ENCODE data around the gene KCNH4. TPM values are rescaled to one million over a fixed set of nuclear protein-coding genes. Genes with fewer than 3 reads are reported as not detected.

Gene KCNH4
- total and polyA plus RNA-seq, 2 of the 13 experiments (the other 11 are each of a cell fraction or from before 2014, with no cell fraction given) = 0.01 to 0.09 TPM

DNA sequence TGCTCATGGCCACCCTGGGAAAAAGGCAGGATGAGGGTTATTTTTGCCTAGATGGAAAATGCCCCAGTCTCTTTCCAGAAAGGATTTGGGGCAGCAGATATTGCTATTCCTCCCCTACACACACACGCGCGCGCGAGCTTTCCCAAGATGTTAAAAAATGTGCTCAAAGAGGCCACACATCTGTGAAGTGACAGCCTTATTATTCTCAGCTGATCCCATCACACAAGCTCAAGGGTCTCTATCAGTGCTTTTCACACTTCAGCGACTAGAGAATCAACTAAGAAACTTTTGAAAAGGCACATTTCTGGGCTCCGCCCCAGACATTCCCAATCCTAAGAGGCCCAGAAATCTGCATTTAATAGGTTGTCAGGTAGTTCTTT is 20.4 kb downstream of the KCNH4 start:
- intact Hi-C loops (cut with micrococcal nuclease; ENCODE audit: unreplicated experiment) (no loop called here), in situ Hi-C loops (cut with HindIII; ENCODE audit: extremely low pct_ligation_motif_present, low pct_unique_long_range_greater_than_20kb) (no loop called here)
- H4K20me1 ChIP-seq (ENCODE audit: insufficient read depth, low read length) = no peaks in the 10 kb centered on the region
- H3K27me3 ChIP-seq (ENCODE audit: control insufficient read depth in 1 of 2, insufficient read depth in 2 of 2, low read length in 2 of 2) = peaks cover 0 to 2% of the 10 kb centered on the region in 2 experiments; a peak in 1 of 5 replicates
- ATAC-seq (no peak), DNase-seq (ENCODE audit: low spot score) (no peak), FAIRE-seq (no peak)
- no peak overlapping the region for H3K27ac ChIP-seq (ENCODE audit: extremely low read length, insufficient read depth, low read length)
- TF ChIP-seq, protein P1, sequence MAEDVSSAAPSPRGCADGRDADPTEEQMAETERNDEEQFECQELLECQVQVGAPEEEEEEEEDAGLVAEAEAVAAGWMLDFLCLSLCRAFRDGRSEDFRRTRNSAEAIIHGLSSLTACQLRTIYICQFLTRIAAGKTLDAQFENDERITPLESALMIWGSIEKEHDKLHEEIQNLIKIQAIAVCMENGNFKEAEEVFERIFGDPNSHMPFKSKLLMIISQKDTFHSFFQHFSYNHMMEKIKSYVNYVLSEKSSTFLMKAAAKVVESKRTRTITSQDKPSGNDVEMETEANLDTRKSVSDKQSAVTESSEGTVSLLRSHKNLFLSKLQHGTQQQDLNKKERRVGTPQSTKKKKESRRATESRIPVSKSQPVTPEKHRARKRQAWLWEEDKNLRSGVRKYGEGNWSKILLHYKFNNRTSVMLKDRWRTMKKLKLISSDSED (CRISPR knock-in tag; IDR thresholded peaks at IDR 0.05) = no peak
- no peaks in the 10 kb centered on the region for H3K36me3 ChIP-seq (replicated peaks in 1 of 2; ENCODE audit: control insufficient read depth in 1 of 2, insufficient read depth in 2 of 2, low read length in 2 of 2)
- no peaks in the 10 kb centered on the region for H3K9me3 ChIP-seq (ENCODE audit: low read length)
- no peaks in the 10 kb centered on the region for H3K79me2 ChIP-seq (ENCODE audit: insufficient read depth, low read length)
- H3K4me1 ChIP-seq (ENCODE audit: insufficient read depth, low read length) = peaks cover 59% of the 10 kb centered on the region
- H3K4me3 ChIP-seq (replicated peaks in 1 of 3; ENCODE audit: insufficient read depth in 1 of 3, low read depth in 2 of 3, low read length in 3 of 3) = peak overlapping the region in 1 of 3 experiments; percentile 27; a peak in 1 of 6 replicates
- ChIA-PET CTCF (ENCODE audit: low intra/inter-chr PET ratio, low total read pairs) (no interaction called here), POLR2A (interaction anchor here (1.1 kb wide), 1 partner anchor 34 kb away, joined by 3 read pairs; the partner anchor contains the start of gene GHDC)
- H3K9ac ChIP-seq (ENCODE audit: insufficient read depth, low read depth, low read length) = no peak overlapping the region
- no peak overlapping the region for H2AFZ ChIP-seq (ENCODE audit: low read length)
- H3K4me2 ChIP-seq (ENCODE audit: low read depth, low read length) = 0 out of 2 replicates have a peak overlapping the region, but pooled peaks have one; percentile 45
- 91% methylated on average over 7 of the region's 7 CpGs for WGBS (ENCODE audit: low lambda C conversion rate)
- BruUV-seq (replicated peaks) = no TSS peak

DNA sequence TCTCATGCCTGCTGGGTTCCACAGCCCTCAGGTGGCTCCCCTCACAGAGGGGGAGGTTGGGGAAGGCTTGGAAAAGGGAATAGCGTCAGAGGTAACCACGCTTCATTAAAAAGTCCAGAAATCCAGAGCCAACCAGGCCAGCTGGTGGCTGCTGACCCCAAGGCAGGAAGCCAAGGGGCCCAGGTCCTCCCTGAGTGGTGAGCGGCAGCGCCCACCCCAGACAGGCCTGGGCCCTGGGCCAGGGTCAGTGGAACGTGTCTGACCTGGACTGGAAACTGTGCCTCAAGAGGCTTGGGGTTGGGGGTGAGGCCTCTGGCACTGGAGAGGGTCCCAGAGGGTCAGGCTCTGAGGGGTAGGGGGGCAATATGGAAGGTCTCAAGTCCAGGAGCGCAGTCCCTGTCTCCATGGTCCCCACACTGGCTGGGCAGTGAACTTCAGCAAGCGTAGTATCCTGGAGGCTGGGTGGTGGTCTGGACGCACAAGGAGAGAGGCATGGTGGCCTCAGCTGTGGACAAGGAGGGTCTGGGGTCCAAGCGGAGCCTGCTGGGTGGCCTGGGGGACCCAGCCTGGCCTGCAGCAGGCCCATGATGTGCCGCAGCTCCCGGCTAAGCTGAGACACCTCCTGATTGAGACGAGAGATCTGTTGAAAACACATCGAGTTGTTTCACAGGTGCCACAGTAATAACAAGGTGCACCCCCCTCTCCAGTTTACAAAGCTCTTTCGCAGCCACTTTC is 21.0 kb downstream of the KCNH4 start:
- FAIRE-seq = no peak
- TF ChIP-seq, protein P2, sequence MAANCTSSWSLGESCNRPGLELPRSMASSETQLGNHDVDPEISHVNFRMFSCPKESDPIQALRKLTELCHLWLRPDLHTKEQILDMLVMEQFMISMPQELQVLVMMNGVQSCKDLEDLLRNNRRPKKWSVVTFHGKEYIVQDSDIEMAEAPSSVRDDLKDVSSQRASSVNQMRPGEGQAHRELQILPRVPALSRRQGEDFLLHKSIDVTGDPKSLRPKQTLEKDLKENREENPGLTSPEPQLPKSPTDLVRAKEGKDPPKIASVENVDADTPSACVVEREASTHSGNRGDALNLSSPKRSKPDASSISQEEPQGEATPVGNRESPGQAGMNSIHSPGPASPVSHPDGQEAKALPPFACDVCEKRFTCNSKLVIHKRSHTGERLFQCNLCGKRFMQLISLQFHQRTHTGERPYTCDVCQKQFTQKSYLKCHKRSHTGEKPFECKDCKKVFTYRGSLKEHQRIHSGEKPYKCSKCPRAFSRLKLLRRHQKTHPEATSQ (CRISPR knock-in tag; IDR thresholded peaks at IDR 0.05; ENCODE audit: borderline replicate concordance) = no peak
- TF ChIP-seq EED (CRISPR knock-in tag; IDR thresholded peaks at IDR 0.05) (0 out of 2 replicates have a peak, but pooled peaks have one; percentile 37), ZNF788 (CRISPR knock-in tag; IDR thresholded peaks at IDR 0.05; ENCODE audit: borderline replicate concordance) (0 out of 2 replicates have a peak, but pooled peaks have one; percentile 19)
- TF ChIP-seq, protein P3, sequence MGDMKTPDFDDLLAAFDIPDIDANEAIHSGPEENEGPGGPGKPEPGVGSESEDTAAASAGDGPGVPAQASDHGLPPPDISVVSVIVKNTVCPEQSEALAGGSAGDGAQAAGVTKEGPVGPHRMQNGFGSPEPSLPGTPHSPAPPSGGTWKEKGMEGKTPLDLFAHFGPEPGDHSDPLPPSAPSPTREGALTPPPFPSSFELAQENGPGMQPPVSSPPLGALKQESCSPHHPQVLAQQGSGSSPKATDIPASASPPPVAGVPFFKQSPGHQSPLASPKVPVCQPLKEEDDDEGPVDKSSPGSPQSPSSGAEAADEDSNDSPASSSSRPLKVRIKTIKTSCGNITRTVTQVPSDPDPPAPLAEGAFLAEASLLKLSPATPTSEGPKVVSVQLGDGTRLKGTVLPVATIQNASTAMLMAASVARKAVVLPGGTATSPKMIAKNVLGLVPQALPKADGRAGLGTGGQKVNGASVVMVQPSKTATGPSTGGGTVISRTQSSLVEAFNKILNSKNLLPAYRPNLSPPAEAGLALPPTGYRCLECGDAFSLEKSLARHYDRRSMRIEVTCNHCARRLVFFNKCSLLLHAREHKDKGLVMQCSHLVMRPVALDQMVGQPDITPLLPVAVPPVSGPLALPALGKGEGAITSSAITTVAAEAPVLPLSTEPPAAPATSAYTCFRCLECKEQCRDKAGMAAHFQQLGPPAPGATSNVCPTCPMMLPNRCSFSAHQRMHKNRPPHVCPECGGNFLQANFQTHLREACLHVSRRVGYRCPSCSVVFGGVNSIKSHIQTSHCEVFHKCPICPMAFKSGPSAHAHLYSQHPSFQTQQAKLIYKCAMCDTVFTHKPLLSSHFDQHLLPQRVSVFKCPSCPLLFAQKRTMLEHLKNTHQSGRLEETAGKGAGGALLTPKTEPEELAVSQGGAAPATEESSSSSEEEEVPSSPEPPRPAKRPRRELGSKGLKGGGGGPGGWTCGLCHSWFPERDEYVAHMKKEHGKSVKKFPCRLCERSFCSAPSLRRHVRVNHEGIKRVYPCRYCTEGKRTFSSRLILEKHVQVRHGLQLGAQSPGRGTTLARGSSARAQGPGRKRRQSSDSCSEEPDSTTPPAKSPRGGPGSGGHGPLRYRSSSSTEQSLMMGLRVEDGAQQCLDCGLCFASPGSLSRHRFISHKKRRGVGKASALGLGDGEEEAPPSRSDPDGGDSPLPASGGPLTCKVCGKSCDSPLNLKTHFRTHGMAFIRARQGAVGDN (CRISPR knock-in tag; IDR thresholded peaks at IDR 0.05) = peak; percentile 52; the same call in 1 of the 2 replicates
- TF ChIP-seq, protein P4, sequence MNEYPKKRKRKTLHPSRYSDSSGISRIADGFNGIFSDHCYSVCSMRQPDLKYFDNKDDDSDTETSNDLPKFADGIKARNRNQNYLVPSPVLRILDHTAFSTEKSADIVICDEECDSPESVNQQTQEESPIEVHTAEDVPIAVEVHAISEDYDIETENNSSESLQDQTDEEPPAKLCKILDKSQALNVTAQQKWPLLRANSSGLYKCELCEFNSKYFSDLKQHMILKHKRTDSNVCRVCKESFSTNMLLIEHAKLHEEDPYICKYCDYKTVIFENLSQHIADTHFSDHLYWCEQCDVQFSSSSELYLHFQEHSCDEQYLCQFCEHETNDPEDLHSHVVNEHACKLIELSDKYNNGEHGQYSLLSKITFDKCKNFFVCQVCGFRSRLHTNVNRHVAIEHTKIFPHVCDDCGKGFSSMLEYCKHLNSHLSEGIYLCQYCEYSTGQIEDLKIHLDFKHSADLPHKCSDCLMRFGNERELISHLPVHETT (CRISPR knock-in tag; conservative IDR thresholded peaks at IDR 0.05) = no peak

More for the DNA sequence above, 21.0 kb downstream of the KCNH4 start:
- Histone ChIP-seq H3K4me3 (replicated peaks in 1 of 3; ENCODE audit: insufficient read depth in 1 of 3, low read depth in 2 of 3, low read length in 3 of 3) (peak overlapping the region in 1 of 3 experiments; percentile 27; a peak in 1 of 6 replicates), H2AFZ (ENCODE audit: low read length) (no peak overlapping the region), H3K4me1 (ENCODE audit: insufficient read depth, low read length) (peaks cover 64% of the 10 kb centered on the region), H3K9ac (ENCODE audit: insufficient read depth, low read depth, low read length) (peak overlapping the region; percentile 36; the same call in 1 of the 2 replicates), H4K20me1 (ENCODE audit: insufficient read depth, low read length) (no peaks in the 10 kb centered on the region), H3K27me3 (ENCODE audit: control insufficient read depth in 1 of 2, insufficient read depth in 2 of 2, low read length in 2 of 2) (no peaks in the 10 kb centered on the region), H3K27ac (ENCODE audit: extremely low read length, insufficient read depth, low read length) (no peak overlapping the region), H3K36me3 (replicated peaks in 1 of 2; ENCODE audit: control insufficient read depth in 1 of 2, insufficient read depth in 2 of 2, low read length in 2 of 2) (no peaks in the 10 kb centered on the region), H3K4me2 (ENCODE audit: low read depth, low read length) (peak overlapping the region; percentile 45; the same call in 1 of the 2 replicates), H3K9me3 (ENCODE audit: low read length) (no peaks in the 10 kb centered on the region), H3K79me2 (ENCODE audit: insufficient read depth, low read length) (no peaks in the 10 kb centered on the region)
- 60% methylated on average over 13 of the region's 14 CpGs for WGBS (ENCODE audit: low lambda C conversion rate)
- POLR2A ChIA-PET = interaction anchor here (1.1 kb wide), 1 partner anchor 35 kb away, joined by 3 read pairs; the partner anchor contains the start of gene GHDC
- ATAC-seq = no peak
- no peak for DNase-seq (ENCODE audit: low spot score)
- in situ Hi-C loops (cut with HindIII; ENCODE audit: extremely low pct_ligation_motif_present, low pct_unique_long_range_greater_than_20kb) (no loop called here), intact Hi-C loops (cut with micrococcal nuclease; ENCODE audit: unreplicated experiment) (loop anchor here (5.0 kb wide), 1 partner anchor 38 kb away; the partner anchor contains the start of genes HSPB9 and KAT2A)
- no TSS peak for BruUV-seq (replicated peaks)
- CTCF ChIA-PET (ENCODE audit: low intra/inter-chr PET ratio, low total read pairs) = no interaction called here

Measured in HepG2 (cell line).